ENCODE data around the gene CDH23. TPM values are rescaled to one million over a fixed set of nuclear protein-coding genes. Genes with fewer than 3 reads are reported as not detected.

The CDH23 gene
- total and polyA plus RNA-seq, 10 of the 15 experiments (the other 5 are each of a cell fraction or from before 2014, with no cell fraction given) = 0.09 to 0.40 (median 0.15) TPM; not detected in 1

GRCh38 chr10:71379118-71379766 is 17.5 kb upstream of the CDH23 start:
- Histone ChIP-seq H2AFZ (ENCODE audit: control insufficient read depth, low read depth, low read length) (no peak overlapping the region), H3K27ac (ENCODE audit: control insufficient read depth, insufficient read depth) (no peak overlapping the region), H3K9ac (ENCODE audit: control insufficient read depth, insufficient read depth, low read length) (no peak overlapping the region), H3K4me1 (ENCODE audit: control insufficient read depth, insufficient read depth, low read length) (peaks cover 29% of the 10 kb centered on the region), H3K4me2 (ENCODE audit: control insufficient read depth, insufficient read depth) (0 out of 2 replicates have a peak overlapping the region, but pooled peaks have one; percentile 41), H3K36me3 (ENCODE audit: control insufficient read depth in 2 of 2, insufficient read depth in 2 of 2, low read length in 1 of 2) (no peaks in the 10 kb centered on the region), H3K27me3 (replicated peaks in 1 of 2; ENCODE audit: control insufficient read depth in 2 of 2, insufficient read depth in 2 of 2, low read length in 1 of 2) (no peaks in the 10 kb centered on the region), H3K79me2 (ENCODE audit: control insufficient read depth, insufficient read depth, low read length) (no peaks in the 10 kb centered on the region), H3K4me3 (no peak overlapping the region), H4K20me1 (ENCODE audit: control insufficient read depth, insufficient read depth) (no peaks in the 10 kb centered on the region), H3K9me3 (replicated peaks; ENCODE audit: control insufficient read depth, insufficient read depth, low read length) (no peaks in the 10 kb centered on the region)
- 57% methylated on average over 3 of the region's 3 CpGs for WGBS (ENCODE audit: insufficient coverage, insufficient replicate concordance, low lambda C conversion rate, missing lambda C conversion rate)
- in situ Hi-C loops (cut with MboI) = no loop called here
- ChIA-PET CTCF (interaction anchor here (0.8 to 17.5 kb wide), 13 partner anchors 9 to 393 kb away, joined by 3 to 359 read pairs (median 5); partner anchors contain the start of gene SLC29A3), POLR2A (interaction anchor here (1.3 to 4.5 kb wide), 2 partner anchors 13 to 61 kb away, joined by 4 to 26 read pairs; partner anchors contain the start of gene SLC29A3), RAD21 (ENCODE audit: unreplicated experiment) (interaction anchor here (1.1 to 7.2 kb wide), 3 partner anchors 9 to 66 kb away, joined by 3 to 77 read pairs (median 6); partner anchors contain the start of gene SLC29A3), SMC1A (ENCODE audit: uncharacterized antibody, unreplicated experiment) (interaction anchor here (0.6 to 18.0 kb wide), 8 partner anchors 10 to 319 kb away, joined by 3 to 249 read pairs (median 5); partner anchors contain the start of gene SLC29A3)
- FAIRE-seq (no peak), ATAC-seq (no peak), DNase-seq (ENCODE audit: low read depth, low spot score) (no peak)
- BruUV-seq (replicated peaks) = no TSS peak
- intact Hi-C loops (cut with micrococcal nuclease; ENCODE audit: unreplicated experiment) = loop anchor here (5.0 kb wide), 1 partner anchor 668 kb away; no protein-coding TSS in a partner anchor
- TF ChIP-seq RCOR1 (conservative IDR thresholded peaks at IDR 0.05; ENCODE audit: low read depth, low read length) = no peak
- TF ChIP-seq PBX3 (IDR thresholded peaks at IDR 0.05; ENCODE audit: insufficient replicate concordance, low read depth, low read length) = no peak
- no peak for TF ChIP-seq MXI1 (IDR thresholded peaks at IDR 0.05; ENCODE audit: low read depth, low read length)
- TF ChIP-seq, protein P1, sequence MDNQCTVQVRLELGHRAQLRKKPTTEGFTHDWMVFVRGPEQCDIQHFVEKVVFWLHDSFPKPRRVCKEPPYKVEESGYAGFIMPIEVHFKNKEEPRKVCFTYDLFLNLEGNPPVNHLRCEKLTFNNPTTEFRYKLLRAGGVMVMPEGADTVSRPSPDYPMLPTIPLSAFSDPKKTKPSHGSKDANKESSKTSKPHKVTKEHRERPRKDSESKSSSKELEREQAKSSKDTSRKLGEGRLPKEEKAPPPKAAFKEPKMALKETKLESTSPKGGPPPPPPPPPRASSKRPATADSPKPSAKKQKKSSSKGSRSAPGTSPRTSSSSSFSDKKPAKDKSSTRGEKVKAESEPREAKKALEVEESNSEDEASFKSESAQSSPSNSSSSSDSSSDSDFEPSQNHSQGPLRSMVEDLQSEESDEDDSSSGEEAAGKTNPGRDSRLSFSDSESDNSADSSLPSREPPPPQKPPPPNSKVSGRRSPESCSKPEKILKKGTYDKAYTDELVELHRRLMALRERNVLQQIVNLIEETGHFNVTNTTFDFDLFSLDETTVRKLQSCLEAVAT (IDR thresholded peaks at IDR 0.05) = no peak
- TF ChIP-seq, protein P2, sequence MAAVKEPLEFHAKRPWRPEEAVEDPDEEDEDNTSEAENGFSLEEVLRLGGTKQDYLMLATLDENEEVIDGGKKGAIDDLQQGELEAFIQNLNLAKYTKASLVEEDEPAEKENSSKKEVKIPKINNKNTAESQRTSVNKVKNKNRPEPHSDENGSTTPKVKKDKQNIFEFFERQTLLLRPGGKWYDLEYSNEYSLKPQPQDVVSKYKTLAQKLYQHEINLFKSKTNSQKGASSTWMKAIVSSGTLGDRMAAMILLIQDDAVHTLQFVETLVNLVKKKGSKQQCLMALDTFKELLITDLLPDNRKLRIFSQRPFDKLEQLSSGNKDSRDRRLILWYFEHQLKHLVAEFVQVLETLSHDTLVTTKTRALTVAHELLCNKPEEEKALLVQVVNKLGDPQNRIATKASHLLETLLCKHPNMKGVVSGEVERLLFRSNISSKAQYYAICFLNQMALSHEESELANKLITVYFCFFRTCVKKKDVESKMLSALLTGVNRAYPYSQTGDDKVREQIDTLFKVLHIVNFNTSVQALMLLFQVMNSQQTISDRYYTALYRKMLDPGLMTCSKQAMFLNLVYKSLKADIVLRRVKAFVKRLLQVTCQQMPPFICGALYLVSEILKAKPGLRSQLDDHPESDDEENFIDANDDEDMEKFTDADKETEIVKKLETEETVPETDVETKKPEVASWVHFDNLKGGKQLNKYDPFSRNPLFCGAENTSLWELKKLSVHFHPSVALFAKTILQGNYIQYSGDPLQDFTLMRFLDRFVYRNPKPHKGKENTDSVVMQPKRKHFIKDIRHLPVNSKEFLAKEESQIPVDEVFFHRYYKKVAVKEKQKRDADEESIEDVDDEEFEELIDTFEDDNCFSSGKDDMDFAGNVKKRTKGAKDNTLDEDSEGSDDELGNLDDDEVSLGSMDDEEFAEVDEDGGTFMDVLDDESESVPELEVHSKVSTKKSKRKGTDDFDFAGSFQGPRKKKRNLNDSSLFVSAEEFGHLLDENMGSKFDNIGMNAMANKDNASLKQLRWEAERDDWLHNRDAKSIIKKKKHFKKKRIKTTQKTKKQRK (IDR thresholded peaks at IDR 0.05; ENCODE audit: low read depth, low read length) = no peak
- TF ChIP-seq, protein P3, sequence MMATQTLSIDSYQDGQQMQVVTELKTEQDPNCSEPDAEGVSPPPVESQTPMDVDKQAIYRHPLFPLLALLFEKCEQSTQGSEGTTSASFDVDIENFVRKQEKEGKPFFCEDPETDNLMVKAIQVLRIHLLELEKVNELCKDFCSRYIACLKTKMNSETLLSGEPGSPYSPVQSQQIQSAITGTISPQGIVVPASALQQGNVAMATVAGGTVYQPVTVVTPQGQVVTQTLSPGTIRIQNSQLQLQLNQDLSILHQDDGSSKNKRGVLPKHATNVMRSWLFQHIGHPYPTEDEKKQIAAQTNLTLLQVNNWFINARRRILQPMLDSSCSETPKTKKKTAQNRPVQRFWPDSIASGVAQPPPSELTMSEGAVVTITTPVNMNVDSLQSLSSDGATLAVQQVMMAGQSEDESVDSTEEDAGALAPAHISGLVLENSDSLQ (IDR thresholded peaks at IDR 0.05) = no peak
- no peak for TF ChIP-seq CEBPB (IDR thresholded peaks at IDR 0.05; ENCODE audit: borderline replicate concordance in 1 of 2, low read depth in 2 of 2, low read length in 2 of 2)
- TF ChIP-seq FOS (IDR thresholded peaks at IDR 0.05; ENCODE audit: borderline replicate concordance, extremely low read depth, insufficient read length) = no peak
- TF ChIP-seq NRF1 (conservative IDR thresholded peaks at IDR 0.05; ENCODE audit: low read depth, low read length) = no peak
- TF ChIP-seq HDAC2 (IDR thresholded peaks at IDR 0.05) = no peak
- no peak for TF ChIP-seq IKZF2 (IDR thresholded peaks at IDR 0.05)

All from GM12878 (cell line).